GM12878 (cell line): ENCODE data around the gene PIK3C3. TPM values are rescaled to one million over a fixed set of nuclear protein-coding genes. Genes with fewer than 3 reads are reported as not detected.

Source experiments
- ATAC-seq: fragments of 200-7000 bp; cut with Tn5 transposase; 3 replicates; pipeline ENCODE4 v1.9.1; 2020; ENCODE audit warnings: mild to moderate bottlenecking, moderate library complexity
- BruUV-seq: library from RNA; stranded (reverse); fragments of 400-500 nt; replicated peaks from 2 replicates; lab custom pipeline; 2021; lab: Mats Ljungman, UMichigan
- CTCF ChIA-PET: fragments of 300-600 bp; sonication (Branson Sonifier 250); formaldehyde crosslinking; extraction: SDS; loops from one replicate; lab custom pipeline; 2021; ENCODE audit warnings: inconsistent platforms; lab: Yijun Ruan, JAX
- POLR2A ChIA-PET: fragments of 350-600 bp; formaldehyde crosslinking; extraction: SDS; loops from one replicate; lab custom pipeline; 2021; ENCODE audit warnings: inconsistent platforms; lab: Charles Lee
- RAD21 ChIA-PET: fragments of 300-600 bp; sonication (Branson Sonifier 250); formaldehyde crosslinking; loops from one replicate; lab custom pipeline; 2023; ENCODE audit warnings: antibody characterized with exemption; ENCODE audit not compliant: unreplicated experiment; lab: Charles Lee
- SMC1A ChIA-PET: fragments of 300-600 bp; sonication (Branson Sonifier 250); formaldehyde crosslinking; loops from one replicate; lab custom pipeline; 2023; ENCODE audit not compliant: unreplicated experiment, uncharacterized antibody; lab: Charles Lee
- DNase-seq: peaks from one replicate; pipeline ENCODE4 v3.0.0-alpha.2; 2011; ENCODE audit warnings: low read depth, low spot score
- FAIRE-seq: peaks from 3 replicates; lab custom pipeline; 2011; peaks lifted over from hg19 to GRCh38; lab: Jason Lieb, UNC
- H2AFZ ChIP-seq: 2 replicates; pipeline ENCODE4 v1.6.0; 2011; ENCODE audit warnings: low read depth, low read length, control low read depth; ENCODE audit not compliant: control insufficient read depth
- H3K27ac ChIP-seq: 2 replicates; pipeline ENCODE4 v1.5.1; 2011; ENCODE audit warnings: control low read depth; ENCODE audit not compliant: control insufficient read depth, insufficient read depth
- H3K27me3 ChIP-seq, 2 experiments: replicated peaks in 1 of 2; 2 replicates each; pipeline versions ENCODE4 v1.6.0 to v1.6.1; 2011; ENCODE audit warnings: low read length in 1 of 2; ENCODE audit not compliant: control insufficient read depth in 2 of 2, insufficient read depth in 2 of 2
- H3K36me3 ChIP-seq, 2 experiments: 2 replicates each; pipeline ENCODE4 v1.5.1; 2011; ENCODE audit warnings: low read length in 1 of 2; ENCODE audit not compliant: control insufficient read depth in 2 of 2, insufficient read depth in 2 of 2
- H3K4me1 ChIP-seq: 2 replicates; pipeline ENCODE4 v1.6.1; 2011; ENCODE audit warnings: mild to moderate bottlenecking, low read length, moderate library complexity, mixed read lengths; ENCODE audit not compliant: control insufficient read depth, insufficient read depth
- H3K4me2 ChIP-seq: 2 replicates; pipeline ENCODE4 v1.6.0; 2011; ENCODE audit warnings: control low read depth; ENCODE audit not compliant: control insufficient read depth, insufficient read depth
- H3K4me3 ChIP-seq: fragments of 200-600 bp; sonication (generic); 2 replicates; pipeline ENCODE4 v1.5.1; 2016
- H3K79me2 ChIP-seq: 2 replicates; pipeline ENCODE4 v1.6.0; 2011; ENCODE audit warnings: low read length; ENCODE audit not compliant: control insufficient read depth, insufficient read depth
- H3K9ac ChIP-seq: 2 replicates; pipeline ENCODE4 v1.8.0; 2011; ENCODE audit warnings: low read length, control low read depth, mixed read lengths; ENCODE audit not compliant: control insufficient read depth, insufficient read depth
- H3K9me3 ChIP-seq: replicated peaks from 3 replicates; pipeline ENCODE4 v1.5.1; 2011; ENCODE audit warnings: mild to moderate bottlenecking, low read length; ENCODE audit not compliant: control insufficient read depth, insufficient read depth
- H4K20me1 ChIP-seq: 2 replicates; pipeline ENCODE4 v1.6.0; 2011; ENCODE audit not compliant: control insufficient read depth, insufficient read depth
- ASH2L ChIP-seq: fragments of 300-600, 200-600 bp; sonication (generic); IDR thresholded peaks from 2 replicates; pipeline ENCODE4 v1.6.1; 2017; ENCODE audit warnings: low read depth, mild to moderate bottlenecking, borderline replicate concordance
- CHD2 ChIP-seq: IDR thresholded peaks from 2 replicates; pipeline ENCODE4 v1.6.1; 2011; ENCODE audit warnings: low read depth, low read length, improper control_type of control experiment, borderline replicate concordance
- ESRRA ChIP-seq: IDR thresholded peaks from 2 replicates; pipeline ENCODE4 v1.6.1; 2012; ENCODE audit warnings: mild to moderate bottlenecking, low read length, improper control_type of control experiment
- KLF5 ChIP-seq: fragments of 450-650 bp; IDR thresholded peaks from 2 replicates; pipeline ENCODE4 v1.6.1; 2014; ENCODE audit warnings: mild to moderate bottlenecking; ENCODE audit not compliant: partially characterized antibody
- MTA3 ChIP-seq: IDR thresholded peaks from 2 replicates; pipeline ENCODE4 v1.6.1; 2012; ENCODE audit warnings: low read length, inconsistent platforms, borderline replicate concordance
- NFXL1 ChIP-seq: fragments of 450-650 bp; IDR thresholded peaks from 2 replicates; pipeline ENCODE4 v1.6.1; 2017; ENCODE audit warnings: antibody characterized with exemption, mild to moderate bottlenecking, borderline replicate concordance
- NFYA ChIP-seq: IDR thresholded peaks from 2 replicates; pipeline ENCODE4 v1.6.1; 2011; ENCODE audit warnings: low read depth, mild to moderate bottlenecking, low read length, improper control_type of control experiment, borderline replicate concordance
- RFX5 ChIP-seq: IDR thresholded peaks from 2 replicates; pipeline ENCODE4 v1.6.1; 2011; ENCODE audit warnings: low read depth, low read length, improper control_type of control experiment
- SIN3A ChIP-seq: IDR thresholded peaks from 2 replicates; pipeline ENCODE4 v1.6.1; 2012; ENCODE audit warnings: low read depth, low read length, improper control_type of control experiment
- WGBS: methylation state at CpG from one replicate; pipeline ENCODE4 v1.1.6; 2016; ENCODE audit warnings: low lambda C conversion rate; ENCODE audit not compliant: insufficient replicate concordance, insufficient coverage; ENCODE audit errors: missing lambda C conversion rate; 5-methylcytosine and 5-hydroxymethylcytosine counted together
- in situ Hi-C: fragments of 300-500 bp; cut with MboI; formaldehyde crosslinking; loops from 9 replicates; pipeline ENCODE4 v1.14.3; 2018; ENCODE audit warnings: mixed read lengths
- intact Hi-C: fragments of 100-400 bp; cut with micrococcal nuclease; formaldehyde crosslinking; loops from one replicate; pipeline ENCODE4 v1.14.2; 2022; ENCODE audit not compliant: unreplicated experiment
- polyA plus RNA-seq, 11 experiments: library from polyadenylated mRNA; depleted of rRNA in 4 of 11; unstranded in 6 of 11; stranded (reverse) in 5 of 11; fragments of >200 nt; fragmentation: Nextera tagmentation in 4 of 11; fragmentation: Illumina TruSeq in 1 of 11; extraction: Ambion mirVana in 4 of 11; extraction: Trizol in 1 of 11; gene quantifications; 1 replicate in 1 of 11; 2 replicates in 10 of 11; pipeline versions ENCODE4 v1.2.1 to v1.2.3, GENCODE V29; 2011 to 2016; ENCODE audit warnings: inconsistent platforms in 2 of 11, missing spikeins in 2 of 11, low read depth in 1 of 11
- total RNA-seq, 4 experiments: library from RNA; depleted of rRNA in 3 of 4; stranded (reverse); fragments of >200 nt in 3 of 4; fragmentation: Illumina TruSeq in 1 of 4; extraction: Trizol in 1 of 4; gene quantifications; 2 replicates each; pipeline versions ENCODE4 v1.2.1 to v1.2.3, GENCODE V29; 2013 to 2021
- TF ChIP-seq, protein P1 (sequence below): IDR thresholded peaks from 2 replicates; pipeline ENCODE4 v1.6.1; 2011; ENCODE audit warnings: borderline replicate concordance, low read depth, mild to moderate bottlenecking, moderate library complexity, mixed read lengths, low read length; ENCODE audit not compliant: insufficient read depth; ENCODE audit errors: extremely low read length

Gene PIK3C3
- total and polyA plus RNA-seq, 10 of the 15 experiments (the other 5 are each of a cell fraction or from before 2014, with no cell fraction given), result 14.4 to 131 (median 32.4) TPM

DNA sequence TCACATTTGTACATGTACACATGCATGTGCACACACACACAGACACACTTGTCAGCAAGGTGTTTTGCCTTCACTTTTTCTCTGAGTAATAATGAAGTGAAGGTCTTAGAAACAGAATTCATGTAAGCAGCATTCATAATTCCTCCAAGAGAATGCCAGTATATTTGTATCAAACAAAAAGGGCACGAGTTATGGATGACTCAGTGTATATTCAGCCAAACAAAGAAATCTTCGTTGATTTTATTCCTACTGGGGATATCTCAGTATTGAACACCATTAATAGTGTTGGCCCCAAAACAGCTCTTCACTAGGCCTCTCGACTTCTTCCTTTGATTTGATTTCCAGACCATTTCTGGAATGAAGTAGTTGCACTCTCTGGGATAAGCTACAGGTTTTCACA is 125.3 kb downstream of the PIK3C3 start (continued):
- TF ChIP-seq, protein P1, sequence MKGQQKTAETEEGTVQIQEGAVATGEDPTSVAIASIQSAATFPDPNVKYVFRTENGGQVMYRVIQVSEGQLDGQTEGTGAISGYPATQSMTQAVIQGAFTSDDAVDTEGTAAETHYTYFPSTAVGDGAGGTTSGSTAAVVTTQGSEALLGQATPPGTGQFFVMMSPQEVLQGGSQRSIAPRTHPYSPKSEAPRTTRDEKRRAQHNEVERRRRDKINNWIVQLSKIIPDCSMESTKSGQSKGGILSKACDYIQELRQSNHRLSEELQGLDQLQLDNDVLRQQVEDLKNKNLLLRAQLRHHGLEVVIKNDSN, result no peak
- TF ChIP-seq MTA3 (no peak), SIN3A (no peak)

DNA sequence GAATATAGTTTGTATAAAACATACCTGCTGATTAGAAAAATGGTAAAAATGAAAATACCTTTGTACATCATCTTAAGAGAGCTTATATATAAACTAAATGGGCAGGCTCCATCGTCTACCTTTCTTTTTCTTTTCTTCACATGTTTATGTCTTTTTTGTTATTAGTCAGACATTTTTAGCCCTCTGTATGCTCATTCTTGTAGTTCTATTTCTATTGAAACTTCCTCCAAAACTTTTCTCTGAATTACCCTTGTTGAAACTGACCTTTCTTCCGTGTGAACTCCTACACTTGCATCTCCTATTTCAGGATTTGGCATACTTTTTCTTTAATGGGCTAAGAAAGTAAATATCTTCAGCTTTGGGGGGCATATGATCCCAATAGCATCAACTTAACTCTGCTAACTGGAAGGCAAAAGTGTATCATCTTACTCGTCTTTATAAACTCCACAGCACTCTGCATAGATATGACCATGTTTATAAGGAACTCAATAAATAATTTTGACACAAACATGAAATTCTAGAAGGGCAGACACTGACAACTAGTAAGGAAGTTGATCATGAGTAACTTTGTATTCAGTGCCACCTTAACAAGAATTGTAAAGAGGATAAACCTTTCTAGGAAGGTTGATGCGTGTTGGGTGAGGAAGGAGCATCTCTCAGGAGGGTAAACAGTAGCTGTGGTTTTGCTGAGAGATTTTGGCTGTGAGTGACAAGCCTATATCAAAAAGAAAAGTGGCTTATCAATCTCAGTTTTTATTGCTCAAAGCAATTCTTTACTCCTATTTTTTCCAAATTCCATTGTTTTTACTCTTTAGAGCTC is 127.6 kb downstream of the PIK3C3 start:
- in situ Hi-C loops (no loop called here), intact Hi-C loops (no loop called here)
- no TSS peak for BruUV-seq
- DNase-seq (no peak), ATAC-seq (no peak)
- SMC1A ChIA-PET, result interaction anchor here (1.0 to 1.1 kb wide), 4 partner anchors 13 to 29 kb away, joined by 3 to 7 read pairs (median 3); no protein-coding TSS in a partner anchor
- no peak overlapping the region for H3K4me3 ChIP-seq
- 41% methylated on average over 4 of the region's 4 CpGs for WGBS
- H3K4me1 ChIP-seq, result no peaks in the 10 kb centered on the region
- no peak overlapping the region for H2AFZ ChIP-seq
- POLR2A ChIA-PET, result no interaction called here
- H3K79me2 ChIP-seq, result no peaks in the 10 kb centered on the region
- H4K20me1 ChIP-seq, result no peaks in the 10 kb centered on the region
- H3K9ac ChIP-seq, result no peak overlapping the region
- TF ChIP-seq NFYA (no peak), ASH2L (no peak), CHD2 (no peak), NFXL1 (no peak), ESRRA (no peak), RFX5 (no peak), KLF5 (no peak)
- TF ChIP-seq, all 136 proteins: peak for 0
- H3K9me3 ChIP-seq, result no peaks in the 10 kb centered on the region
- no peak overlapping the region for H3K27ac ChIP-seq
- H3K4me2 ChIP-seq, result no peak overlapping the region
- RAD21 ChIA-PET, result interaction anchor here (1.2 kb wide), 1 partner anchor 29 kb away, joined by 3 read pairs; no protein-coding TSS in a partner anchor
- CTCF ChIA-PET, result interaction anchor here (1.0 to 2.0 kb wide), 5 partner anchors 8 to 31 kb away, joined by 3 to 9 read pairs (median 4); no protein-coding TSS in a partner anchor
- no peaks in the 10 kb centered on the region for H3K27me3 ChIP-seq
- peaks cover 0 to 6% of the 10 kb centered on the region in 2 experiments; a peak in 3 of 4 replicates for H3K36me3 ChIP-seq
- no peak for FAIRE-seq
